GM23338 (cell line): ENCODE measurements around the gene MRPS27. TPM values are rescaled to one million over a fixed set of nuclear protein-coding genes. Genes with fewer than 3 reads are reported as not detected.

ENCODE experiments used
- ATAC-seq: fragments of 200-7000 bp; cut with Tn5 transposase; 3 replicates; pipeline ENCODE4 v1.9.1; 2020
- DNase-seq: peaks from one replicate; pipeline ENCODE4 v3.0.0-alpha.2; 2015; ENCODE audit warnings: low spot score
- H2AFZ ChIP-seq: fragments of 200-600 bp; sonication (generic); 2 replicates; pipeline ENCODE4 v1.8.0; 2016; ENCODE audit warnings: antibody characterized with exemption, mild to moderate bottlenecking, moderate library complexity
- H3F3A ChIP-seq: fragments of 200-600 bp; sonication (generic); replicated peaks from 2 replicates; pipeline ENCODE4 v1.8.0; 2017; ENCODE audit warnings: antibody characterized with exemption, mixed run types, low read depth
- H3K27ac ChIP-seq: fragments of 200-600 bp; sonication (generic); 2 replicates; pipeline ENCODE4 v1.6.1; 2016; ENCODE audit warnings: low read depth
- H3K27me3 ChIP-seq: fragments of 200-600 bp; sonication (generic); 2 replicates; pipeline ENCODE4 v1.8.0; 2016; ENCODE audit warnings: mild to moderate bottlenecking, mixed run types, moderate library complexity; ENCODE audit not compliant: insufficient read depth
- H3K36me3 ChIP-seq: fragments of 200-600 bp; sonication (generic); 2 replicates; pipeline ENCODE4 v1.8.0; 2016; ENCODE audit warnings: mild to moderate bottlenecking; ENCODE audit not compliant: insufficient read depth
- H3K4me1 ChIP-seq: fragments of 200-600 bp; sonication (generic); 2 replicates; pipeline ENCODE4 v1.8.0; 2016; ENCODE audit warnings: mild to moderate bottlenecking, moderate library complexity; ENCODE audit not compliant: insufficient read depth
- H3K4me2 ChIP-seq: fragments of 200-600 bp; sonication (generic); 2 replicates; pipeline ENCODE4 v1.7.1; 2017; ENCODE audit warnings: mixed run types
- H3K4me3 ChIP-seq: fragments of 200-600 bp; sonication (generic); 2 replicates; pipeline ENCODE4 v1.6.1; 2016; ENCODE audit warnings: mixed run types
- H3K79me2 ChIP-seq: fragments of 200-600 bp; sonication (generic); replicated peaks from 2 replicates; pipeline ENCODE4 v1.8.0; 2017; ENCODE audit warnings: mild to moderate bottlenecking; ENCODE audit not compliant: insufficient read depth
- H3K9me2 ChIP-seq: fragments of 200-600 bp; sonication (generic); 2 replicates; pipeline ENCODE4 v1.8.0; 2017; ENCODE audit not compliant: insufficient read depth
- H4K20me1 ChIP-seq: fragments of 200-600 bp; sonication (generic); replicated peaks from 2 replicates; pipeline ENCODE4 v1.8.0; 2017; ENCODE audit warnings: mild to moderate bottlenecking; ENCODE audit not compliant: insufficient read depth
- H3K27ac Mint-ChIP-seq: 2 replicates; pipeline ENCODE4 v1.8.0; 2020; ENCODE audit warnings: inconsistent platforms, mild to moderate bottlenecking, moderate library complexity, mixed read lengths
- H3K27me3 Mint-ChIP-seq: 3 replicates; pipeline ENCODE4 v1.8.0; 2022; ENCODE audit warnings: low read depth, mild to moderate bottlenecking, moderate library complexity, mixed read lengths, inconsistent platforms; ENCODE audit not compliant: insufficient read depth, poor library complexity
- H3K36me3 Mint-ChIP-seq: 3 replicates; pipeline ENCODE4 v1.8.0; 2021; ENCODE audit warnings: low read depth, mild to moderate bottlenecking, inconsistent platforms, moderate library complexity, mixed read lengths
- H3K4me1 Mint-ChIP-seq: 3 replicates; pipeline ENCODE4 v1.8.0; 2020; ENCODE audit warnings: mild to moderate bottlenecking, inconsistent platforms, mixed read lengths
- H3K4me3 Mint-ChIP-seq: 3 replicates; pipeline ENCODE4 v1.8.0; 2021; ENCODE audit warnings: moderate library complexity, mild to moderate bottlenecking, inconsistent platforms, mixed read lengths
- H3K9me3 Mint-ChIP-seq: 3 replicates; pipeline ENCODE4 v1.8.0; 2020; ENCODE audit warnings: moderate library complexity, mild to moderate bottlenecking, inconsistent platforms, mixed read lengths
- CREB1 ChIP-seq: fragments of 250-450 bp; sonication (Bioruptor Pico); IDR thresholded peaks from 2 replicates; pipeline ENCODE4 v1.5.0; 2020; ENCODE audit warnings: low read depth, mild to moderate bottlenecking, moderate library complexity
- CTCF ChIP-seq, 2 experiments: fragments of 200-600 bp in 1 of 2; sonication (generic) in 1 of 2; conservative IDR thresholded peaks; 2 replicates each; pipeline versions ENCODE4 v1.5.1 to v1.6.1; 2016 to 2017; ENCODE audit warnings: antibody characterized with exemption in 2 of 2, low read depth in 2 of 2, mild to moderate bottlenecking in 2 of 2, moderate library complexity in 1 of 2
- ETS1 ChIP-seq: IDR thresholded peaks from 2 replicates; pipeline ENCODE4 v1.6.1; 2016; ENCODE audit warnings: antibody characterized with exemption
- EZH2phosphoT487 ChIP-seq: fragments of 200-600 bp; sonication (generic); IDR thresholded peaks from one replicate; pipeline ENCODE4 v1.8.1; 2018; ENCODE audit warnings: antibody characterized with exemption; ENCODE audit not compliant: unreplicated experiment
- JUNB ChIP-seq: IDR thresholded peaks from one replicate; pipeline ENCODE4 v1.6.1; 2016; ENCODE audit warnings: antibody characterized with exemption; ENCODE audit not compliant: unreplicated experiment
- NANOG ChIP-seq: IDR thresholded peaks from 2 replicates; pipeline ENCODE4 v1.6.1; 2016; ENCODE audit warnings: antibody characterized with exemption, borderline replicate concordance
- REST ChIP-seq: IDR thresholded peaks from one replicate; pipeline ENCODE4 v1.6.1; 2018; ENCODE audit warnings: antibody characterized with exemption; ENCODE audit not compliant: unreplicated experiment
- ZNF462 ChIP-seq: fragments of 250-450 bp; sonication (Bioruptor Pico); IDR thresholded peaks from 2 replicates; pipeline ENCODE4 v1.5.0; 2020; ENCODE audit warnings: mild to moderate bottlenecking, moderate library complexity
- polyA plus RNA-seq: library from polyadenylated mRNA; unstranded; fragments of >200 nt; fragmentation: Nextera tagmentation; extraction: Ambion mirVana; gene quantifications from 2 replicates; pipeline ENCODE4 v1.2.1, GENCODE V29; 2016
- total RNA-seq: library from RNA; depleted of rRNA; stranded (reverse); fragments of >200 nt; shearing (Covaris generic); gene quantifications from 2 replicates; pipeline ENCODE4 v1.2.3, GENCODE V29; 2014

Gene MRPS27
- total and polyA plus RNA-seq, 2 experiments from 2014 or later = 53.2 to 141 TPM

- Mint-ChIP-seq H3K27ac (no peak overlapping the region), H3K27me3 (peaks cover 2% of the 10 kb centered on the region), H3K4me1 (peaks cover 18% of the 10 kb centered on the region), H3K4me3 (no peak overlapping the region), H3K36me3 (0 out of 3 replicates have a peak, but pooled peaks cover 2% of the 10 kb centered on the region), H3K9me3 (no peaks in the 10 kb centered on the region)
- Histone ChIP-seq H3K4me1 (peaks cover 14% of the 10 kb centered on the region; the same call in 1 of the 2 replicates), H4K20me1 (no peaks in the 10 kb centered on the region), H3K27ac (no peak overlapping the region), H3K9me2 (0 out of 2 replicates have a peak, but pooled peaks cover 3% of the 10 kb centered on the region), H3K79me2 (no peaks in the 10 kb centered on the region), H3K4me3 (no peak overlapping the region), H2AFZ (no peak overlapping the region), H3K27me3 (no peaks in the 10 kb centered on the region), H3K4me2 (no peak overlapping the region), H3K36me3 (no peaks in the 10 kb centered on the region), H3F3A (no peaks in the 10 kb centered on the region)
- DNase-seq (no peak), ATAC-seq (peak; percentile 32; the same call in 1 of the 3 replicates)
- TF ChIP-seq ETS1 (no peak), CTCF (conservative IDR thresholded peaks at IDR 0.05; ENCODE audit: low read depth in 2 of 2) (no peak), EZH2phosphoT487 (no peak), ZNF462 (CRISPR knock-in tag) (peak; percentile 72), JUNB (no peak), REST (no peak), CREB1 (CRISPR knock-in tag) (no peak), NANOG (no peak)
These were observed 49.7 kb upstream of the MRPS27 start for GRCh38 chr5:72369711-72370110.
